Suprapubic skin (tissue), 3 donors: ENCODE results near the gene SFTPD.

ENCODE experiments used
- EP300 ChIP-seq: sonication (generic); formaldehyde crosslinking; IDR thresholded peaks from one replicate; pipeline ENCODE4 v1.6.1; 2017; ENCODE audit warnings: antibody characterized with exemption
- POLR2A ChIP-seq, 2 donors: fragments of 450-650 bp; IDR thresholded peaks; one replicate each; pipeline ENCODE4 v1.6.1; 2017; ENCODE audit warnings: antibody characterized with exemption in 2 of 2, mild to moderate bottlenecking in 2 of 2, moderate library complexity in 2 of 2
- TF ChIP-seq, protein P1 (sequence below), 2 donors: fragments of 200-600 bp in 1 of 2; fragments of 450-650 bp in 1 of 2; sonication (generic) in 1 of 2; IDR thresholded peaks; one replicate each; pipeline ENCODE4 v1.5.1; 2016 to 2019; ENCODE audit warnings: antibody characterized with exemption in 2 of 2, mild to moderate bottlenecking in 1 of 2, moderate library complexity in 1 of 2

DNA sequence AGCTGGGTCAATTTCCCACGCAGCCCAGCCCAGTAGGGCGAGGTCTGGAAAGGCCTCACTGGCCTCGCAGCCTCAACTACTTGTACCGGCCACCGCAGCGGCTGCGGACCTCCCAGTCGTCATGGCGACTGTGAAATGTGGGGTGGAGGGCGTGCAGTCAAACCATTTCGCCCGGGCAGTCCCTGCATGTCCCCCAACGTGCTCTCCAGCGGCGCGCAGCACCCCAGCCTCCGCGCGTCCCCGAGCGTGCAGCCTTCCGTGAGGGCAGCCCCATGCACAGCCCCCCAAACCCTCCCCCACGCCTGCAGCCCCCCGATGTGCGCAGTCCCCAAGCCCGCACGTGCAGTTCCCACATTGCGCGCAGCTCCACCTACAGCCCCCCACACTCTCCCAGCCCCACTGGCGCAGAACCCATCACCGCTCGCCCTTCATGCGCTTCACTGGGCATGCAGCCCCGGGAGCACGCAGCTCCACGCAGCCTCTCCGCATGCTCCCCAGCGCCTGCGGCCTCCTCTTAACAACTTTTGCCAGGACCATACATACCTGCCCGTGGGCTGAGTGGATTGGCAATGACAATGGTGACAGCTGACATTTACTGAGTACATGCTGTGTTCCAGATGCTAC, 34.5 kb upstream of the SFTPD start:
- TF ChIP-seq, protein P1, sequence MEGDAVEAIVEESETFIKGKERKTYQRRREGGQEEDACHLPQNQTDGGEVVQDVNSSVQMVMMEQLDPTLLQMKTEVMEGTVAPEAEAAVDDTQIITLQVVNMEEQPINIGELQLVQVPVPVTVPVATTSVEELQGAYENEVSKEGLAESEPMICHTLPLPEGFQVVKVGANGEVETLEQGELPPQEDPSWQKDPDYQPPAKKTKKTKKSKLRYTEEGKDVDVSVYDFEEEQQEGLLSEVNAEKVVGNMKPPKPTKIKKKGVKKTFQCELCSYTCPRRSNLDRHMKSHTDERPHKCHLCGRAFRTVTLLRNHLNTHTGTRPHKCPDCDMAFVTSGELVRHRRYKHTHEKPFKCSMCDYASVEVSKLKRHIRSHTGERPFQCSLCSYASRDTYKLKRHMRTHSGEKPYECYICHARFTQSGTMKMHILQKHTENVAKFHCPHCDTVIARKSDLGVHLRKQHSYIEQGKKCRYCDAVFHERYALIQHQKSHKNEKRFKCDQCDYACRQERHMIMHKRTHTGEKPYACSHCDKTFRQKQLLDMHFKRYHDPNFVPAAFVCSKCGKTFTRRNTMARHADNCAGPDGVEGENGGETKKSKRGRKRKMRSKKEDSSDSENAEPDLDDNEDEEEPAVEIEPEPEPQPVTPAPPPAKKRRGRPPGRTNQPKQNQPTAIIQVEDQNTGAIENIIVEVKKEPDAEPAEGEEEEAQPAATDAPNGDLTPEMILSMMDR (IDR thresholded peaks at IDR 0.05), result no peak
- TF ChIP-seq POLR2A (IDR thresholded peaks at IDR 0.05), result no peak
- TF ChIP-seq EP300, result no peak
